GM19238 (cell line): ENCODE results near the gene ARMC9.
A peak's percentile ranks its signal among the peaks of the same experiment; 100 is the strongest.

Experiments used
- DNase-seq: peaks from one replicate; pipeline ENCODE4 v3.0.0; 2011; ENCODE audit warnings: low spot score; ENCODE audit not compliant: insufficient read length

ARMC9 gene

DNA sequence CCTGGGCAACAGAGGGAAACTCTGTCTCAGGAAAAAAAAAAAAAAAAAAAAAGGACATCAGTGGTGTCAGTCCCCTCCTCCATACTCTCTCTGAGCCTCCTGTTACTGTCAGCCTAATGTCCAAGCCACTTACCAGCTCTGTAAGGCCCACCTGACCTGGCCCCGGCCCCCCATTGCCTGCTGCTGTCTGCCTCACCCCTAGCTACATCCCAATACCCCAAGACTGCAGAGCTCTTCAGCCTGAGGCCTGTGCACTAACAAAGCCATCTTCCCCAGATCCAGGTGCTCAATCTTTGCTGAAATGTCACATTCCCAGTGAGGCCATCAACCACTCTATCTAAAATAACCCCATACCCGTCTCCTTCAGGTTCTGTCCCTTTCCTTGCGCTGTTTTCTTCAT lies 5.7 kb downstream of the ARMC9 start:
- DNase-seq: no peak

- no peak for DNase-seq
Observed at GRCh38 chr2:231204581-231204980, 6.2 kb downstream of the ARMC9 start.

GRCh38 chr2:231207734-231208133 lies 9.3 kb downstream of the ARMC9 start:
- no peak for DNase-seq

DNA sequence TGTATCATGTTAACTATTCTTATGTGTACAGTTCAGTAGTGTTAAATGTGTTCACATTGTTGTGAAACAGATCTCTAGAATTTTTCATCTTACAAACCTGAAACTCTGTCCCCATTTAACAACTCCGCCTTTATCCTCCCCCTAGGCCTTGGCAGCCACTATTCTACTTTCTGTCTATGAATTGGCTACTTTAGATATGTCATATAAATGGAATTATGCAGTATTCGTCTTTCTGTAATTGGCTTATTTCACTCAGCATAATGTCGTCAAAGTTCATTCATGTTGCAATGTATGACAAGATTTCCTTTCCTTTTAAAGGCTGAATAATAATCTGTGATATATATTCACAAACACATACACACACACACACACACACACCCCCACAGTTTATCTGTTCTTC lies 12.4 kb downstream of the ARMC9 start:
- no peak for DNase-seq

- no peak for DNase-seq
Observed at GRCh38 chr2:231211486-231211885, 13.1 kb downstream of the ARMC9 start.

DNA sequence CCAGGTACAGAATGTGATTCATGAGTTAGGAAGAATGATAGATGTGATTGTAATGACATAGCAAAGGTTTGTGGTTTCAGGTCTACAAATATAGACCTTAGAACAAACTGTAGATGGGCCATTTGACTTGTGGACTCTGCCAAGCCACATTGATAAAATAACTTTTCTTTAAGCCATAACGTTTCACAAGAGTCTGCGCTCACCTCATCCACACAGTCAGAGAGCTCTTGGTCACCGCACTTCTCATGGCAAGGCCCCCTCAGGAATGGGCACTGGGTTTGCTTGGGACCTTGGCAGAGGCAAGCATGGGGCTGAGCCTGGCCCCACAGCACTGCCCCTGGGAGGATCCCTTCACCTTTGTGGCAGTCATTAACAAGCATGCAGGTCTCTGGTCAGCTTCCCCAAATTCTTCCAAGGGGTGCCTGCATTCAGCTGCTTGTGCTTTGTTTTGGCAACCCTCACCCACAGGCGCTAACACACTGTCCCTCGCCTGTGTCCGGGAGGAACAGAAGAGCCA lies 14.0 kb downstream of the ARMC9 start:
- no peak for DNase-seq

GRCh38 chr2:231213931-231214642 lies 15.7 kb downstream of the ARMC9 start:
- no peak for DNase-seq

DNA sequence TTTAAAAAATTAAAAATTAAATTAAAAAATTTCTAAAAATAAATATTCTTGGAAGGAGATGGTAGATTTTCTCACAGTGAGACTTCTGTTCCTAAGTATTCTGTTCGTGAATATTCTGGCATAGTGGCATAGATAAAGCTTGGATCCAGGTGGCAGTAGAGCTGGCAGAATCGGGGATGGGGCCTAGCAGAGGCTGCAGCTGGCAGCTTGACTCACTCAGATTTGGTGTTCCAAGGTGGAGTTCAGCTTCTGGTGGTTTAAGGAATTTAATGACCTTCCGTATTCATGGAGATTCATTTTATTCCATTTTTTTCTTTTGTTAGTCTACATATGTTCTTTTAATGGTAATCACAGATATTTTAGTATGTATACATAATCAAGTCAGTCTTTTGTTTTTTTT lies 19.9 kb downstream of the ARMC9 start:
- no peak for DNase-seq

- no peak for DNase-seq
Observed at GRCh38 chr2:231219289-231219688, 20.9 kb downstream of the ARMC9 start.

DNA sequence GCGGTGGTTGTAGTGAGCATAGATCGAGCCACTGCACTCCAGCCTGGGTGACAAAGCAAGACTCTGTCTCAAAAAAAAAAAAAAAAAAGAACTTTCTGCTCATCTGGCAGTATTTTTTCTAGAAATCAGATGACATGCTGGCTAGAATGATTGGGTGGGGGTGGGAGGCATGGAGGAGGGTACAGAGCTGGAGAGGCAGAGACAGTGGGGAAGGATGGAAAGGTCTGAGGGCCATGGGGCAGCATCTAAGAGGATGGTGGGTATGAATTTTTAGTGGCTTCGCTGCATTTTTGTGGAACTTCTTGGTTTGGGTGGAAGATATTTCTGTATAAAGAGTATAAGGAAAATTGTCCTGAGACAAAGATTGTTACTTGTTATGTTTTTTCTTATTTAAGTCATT lies 23.3 kb downstream of the ARMC9 start:
- no peak for DNase-seq

DNA sequence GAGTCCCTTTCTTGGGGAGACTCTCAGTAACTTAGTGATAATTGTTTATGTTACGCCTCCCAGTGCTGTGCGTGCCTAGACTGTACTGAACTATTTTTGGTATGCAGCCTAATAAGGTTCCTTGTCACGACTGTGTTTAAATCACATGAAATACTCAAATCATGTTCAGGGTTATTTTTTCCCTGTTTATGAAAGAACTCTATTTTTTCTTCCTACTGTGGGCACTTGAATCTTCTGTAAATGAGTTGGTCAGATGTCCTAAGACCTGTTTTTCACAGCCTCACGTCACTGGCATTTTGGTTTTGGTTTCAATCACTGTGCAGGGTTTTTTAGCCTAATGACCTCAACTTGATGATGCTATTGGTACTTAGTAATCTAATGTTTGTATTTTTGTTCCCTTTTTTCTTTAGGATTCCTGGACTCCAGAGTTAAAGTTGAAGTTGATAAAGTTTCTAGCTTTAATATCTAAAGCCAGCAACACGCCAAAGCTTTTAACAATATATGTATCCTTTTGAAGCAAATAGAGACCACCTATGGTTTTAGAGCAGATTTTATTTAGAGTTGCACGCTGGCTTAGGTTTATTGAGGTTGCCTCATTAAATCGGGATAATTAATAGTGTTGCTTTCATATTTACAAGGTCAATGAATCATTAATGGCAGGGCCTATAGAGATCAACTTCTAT lies 24.0 kb downstream of the ARMC9 start:
- no peak for DNase-seq

DNA sequence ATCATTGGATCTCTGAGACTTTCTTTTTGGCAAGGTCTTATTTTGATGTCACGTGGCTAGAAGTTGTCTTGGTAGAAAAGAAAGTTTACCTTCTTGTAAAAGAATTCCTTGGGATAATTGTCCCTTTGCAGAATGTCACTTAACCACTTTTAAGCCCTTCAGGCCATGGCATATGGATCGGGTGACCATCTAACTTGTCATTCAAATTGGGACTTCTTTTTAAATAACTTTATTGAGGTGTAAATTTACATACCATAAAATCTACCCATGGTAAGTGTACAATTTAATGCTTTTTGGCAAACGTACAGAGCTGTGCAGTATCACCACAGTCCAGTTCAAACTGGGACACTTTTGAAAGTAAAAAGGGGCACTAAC lies 24.6 kb downstream of the ARMC9 start:
- no peak for DNase-seq

DNA sequence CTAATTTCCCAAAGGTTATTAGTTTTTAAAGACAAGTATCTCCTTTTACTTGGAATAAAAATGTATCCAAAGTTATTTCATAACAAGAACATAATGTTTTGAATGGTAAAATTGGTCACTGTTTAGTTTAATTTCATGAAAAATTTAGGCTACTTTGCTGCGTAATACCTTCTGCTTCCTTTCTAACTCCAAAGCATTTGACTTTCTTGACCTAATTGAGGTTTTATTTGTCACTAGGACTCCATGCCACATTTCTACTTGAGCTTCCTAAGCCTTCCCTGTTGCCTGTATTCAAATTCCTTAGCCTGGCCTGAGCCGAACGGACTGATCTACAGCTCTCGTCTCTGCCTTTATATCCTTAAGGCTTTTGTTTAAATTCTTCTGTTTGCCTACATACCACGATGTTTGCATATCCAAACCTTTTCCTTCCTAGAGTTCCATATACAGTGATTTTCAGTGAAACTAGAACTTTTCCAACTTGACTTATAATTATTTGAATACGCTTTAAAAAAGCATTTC lies 25.1 kb downstream of the ARMC9 start:
- DNase-seq: no peak

DNA sequence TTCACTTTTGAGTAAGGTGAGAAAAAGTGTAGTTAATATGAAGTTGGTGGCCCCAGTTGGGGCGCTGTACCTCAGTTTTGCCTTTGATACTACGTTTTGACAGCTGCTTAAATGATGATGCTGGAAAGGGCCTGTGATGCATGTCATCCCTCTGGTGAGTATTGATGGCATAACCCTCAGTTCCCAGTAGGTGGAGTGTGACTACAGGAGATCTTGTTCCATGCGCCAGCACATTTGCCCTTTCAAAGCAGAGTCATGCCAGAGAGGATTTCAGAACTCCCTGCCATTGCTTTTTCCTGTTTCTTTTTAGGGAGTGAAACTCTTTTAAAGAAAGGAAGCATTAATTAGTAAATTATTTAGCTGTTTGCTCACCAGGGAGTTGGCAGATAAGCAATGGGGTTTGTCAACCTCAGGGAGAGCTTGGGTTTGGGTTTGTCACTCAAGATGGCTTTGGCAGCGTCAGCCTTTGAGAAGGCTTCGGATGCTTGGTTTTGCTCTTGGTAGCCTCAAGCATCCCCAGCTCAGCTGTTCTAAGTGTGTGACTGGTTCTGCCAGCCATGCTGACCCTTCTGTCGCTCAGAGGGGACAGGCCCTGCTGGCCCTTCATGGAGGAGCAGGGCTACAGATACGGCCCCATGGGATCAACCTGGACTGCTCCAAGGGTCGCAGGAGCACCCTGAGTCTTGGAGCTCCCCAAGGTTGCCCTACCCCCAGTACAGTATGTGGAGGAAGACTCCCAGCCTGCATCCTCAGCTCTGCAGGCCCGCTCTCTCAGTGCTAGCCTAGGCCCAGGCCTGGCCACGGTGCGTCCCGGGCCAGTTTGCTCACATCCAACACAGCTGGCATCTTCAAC lies 29.1 kb downstream of the ARMC9 start:
- peak; percentile 53 for DNase-seq

DNA sequence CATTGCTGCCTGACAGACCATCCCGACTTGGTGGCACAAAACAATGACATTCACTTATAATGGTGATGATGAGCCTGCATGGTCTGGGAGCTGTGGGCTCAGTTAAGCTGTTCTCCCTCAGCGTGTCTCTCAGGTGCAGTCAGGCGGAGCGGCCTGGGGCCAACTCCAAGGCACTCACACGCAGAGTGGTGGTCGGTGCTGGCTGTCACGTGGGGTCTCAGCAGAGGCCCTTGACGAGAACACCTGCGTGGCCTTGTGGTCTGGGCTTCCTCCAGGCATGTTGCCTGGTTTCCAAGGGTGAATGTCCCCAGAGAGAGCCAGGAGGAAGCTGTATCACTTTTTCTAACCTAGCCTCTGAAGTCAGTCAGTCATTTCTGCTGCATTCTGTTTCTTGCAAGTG lies 29.8 kb downstream of the ARMC9 start:
- peak; percentile 70 for DNase-seq

GRCh38 chr2:231228974-231229529 lies 30.6 kb downstream of the ARMC9 start:
- DNase-seq: no peak

GRCh38 chr2:231235217-231235616 lies 36.8 kb downstream of the ARMC9 start:
- DNase-seq: no peak

GRCh38 chr2:231238689-231239088 lies 40.3 kb downstream of the ARMC9 start:
- no peak for DNase-seq

GRCh38 chr2:231239751-231240150 lies 41.3 kb downstream of the ARMC9 start:
- DNase-seq: no peak

- DNase-seq: no peak
Observed at GRCh38 chr2:231241755-231242507, 43.5 kb downstream of the ARMC9 start.

DNA sequence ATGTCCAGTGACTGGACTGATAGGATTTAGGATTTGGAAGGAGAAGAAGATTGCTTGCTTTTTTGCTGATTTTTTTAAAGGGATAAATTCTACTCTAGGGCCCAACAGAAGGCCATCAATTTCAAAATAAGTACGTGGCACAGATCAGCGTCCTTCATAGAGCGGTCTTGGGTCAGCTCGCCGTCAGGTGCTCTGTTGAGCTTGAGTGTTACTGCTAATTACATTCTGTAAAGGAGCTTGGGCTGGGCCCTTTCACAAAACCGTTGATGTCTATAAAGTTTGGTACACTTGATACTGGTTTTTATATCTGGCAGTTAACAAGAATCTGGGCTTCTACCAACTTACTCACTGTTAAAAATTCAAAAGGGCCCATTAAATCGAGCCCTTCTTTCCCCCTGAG lies 45.4 kb downstream of the ARMC9 start:
- DNase-seq: no peak
